Gastroesophageal sphincter (tissue), 4 donors: Measurements from ENCODE around the gene FGF7. TPM values are rescaled to one million over a fixed set of nuclear protein-coding genes. Genes with fewer than 3 reads are reported as not detected.
A peak's percentile ranks its signal among the peaks of the same experiment; 100 is the strongest.
"Not testable (repeated sequence)": the region's sequence is repeated elsewhere in the genome, so short reads cannot be mapped to it uniquely, and the experiment has no call there.

Experiments
- ATAC-seq: fragments of 150-250 bp; one replicate; pipeline ENCODE4 v1.9.1; 2016; ENCODE audit warnings: mild to moderate bottlenecking, moderate library complexity
- H3K27ac ChIP-seq, 4 donors: fragments of 200-600 bp; sonication (generic) in 3 of 4; 1 replicate in 3 of 4; 2 replicates in 1 of 4; pipeline ENCODE4 v1.5.1; 2016 to 2019
- H3K27me3 ChIP-seq: fragments of 200-600 bp; sonication (generic); one replicate; pipeline ENCODE4 v1.5.1; 2019
- H3K36me3 ChIP-seq, 2 donors: fragments of 200-600 bp; sonication (generic); one replicate each; pipeline ENCODE4 v1.5.1; 2019; ENCODE audit warnings: control low read depth in 1 of 2
- H3K4me1 ChIP-seq, 3 donors: fragments of 200-600 bp; sonication (generic); 1 replicate in 2 of 3; 2 replicates in 1 of 3; pipeline ENCODE4 v1.5.1; 2016 to 2019; ENCODE audit warnings: control low read depth in 2 of 3
- H3K4me3 ChIP-seq, 2 donors: fragments of 200-600 bp; sonication (generic); one replicate each; pipeline ENCODE4 v1.5.1; 2019; ENCODE audit warnings: mild to moderate bottlenecking in 1 of 2, moderate library complexity in 1 of 2
- H3K9me3 ChIP-seq, 3 donors: fragments of 200-600 bp; sonication (generic); one replicate each; pipeline ENCODE4 v1.5.1; 2017 to 2019; ENCODE audit warnings: control low read depth in 2 of 3
- CTCF ChIP-seq, 4 experiments: fragments of 200-600 bp in 2 of 4; fragments of 450-650 bp in 2 of 4; sonication (generic) in 1 of 4; IDR thresholded peaks; one replicate each; pipeline ENCODE4 v1.5.1; 2017 to 2019; ENCODE audit warnings: antibody characterized with exemption in 4 of 4, mild to moderate bottlenecking in 2 of 4, moderate library complexity in 2 of 4
- EP300 ChIP-seq: sonication (generic); formaldehyde crosslinking; IDR thresholded peaks from one replicate; pipeline ENCODE4 v1.6.1; 2017; ENCODE audit warnings: antibody characterized with exemption, mild to moderate bottlenecking
- POLR2A ChIP-seq, 2 donors: fragments of 450-650 bp; IDR thresholded peaks; one replicate each; pipeline ENCODE4 v1.6.1; 2017; ENCODE audit warnings: antibody characterized with exemption in 2 of 2, mild to moderate bottlenecking in 2 of 2, moderate library complexity in 1 of 2
- POLR2AphosphoS5 ChIP-seq: sonication (generic); formaldehyde crosslinking; IDR thresholded peaks from one replicate; pipeline ENCODE4 v1.6.1; 2017; ENCODE audit warnings: antibody characterized with exemption
- WGBS, 2 donors: methylation state at CpG; one replicate each; pipeline ENCODE4 v1.1.5; 2018; ENCODE audit warnings: low coverage in 1 of 2; 5-methylcytosine and 5-hydroxymethylcytosine counted together
- total RNA-seq, 4 donors: library from RNA; depleted of rRNA; stranded (reverse); fragments of >200 nt; gene quantifications; one replicate each; pipeline ENCODE4 v1.1.0, GENCODE V29; 2016

Gene FGF7
- total RNA-seq, 4 donors from 2014 or later, result 67.5 to 106 (median 83.1) TPM

- H3K4me3 ChIP-seq, result no peak overlapping the region
- TF ChIP-seq POLR2AphosphoS5 (no peak), EP300 (no peak), CTCF (IDR thresholded peaks at IDR 0.05) (no peak), POLR2A (IDR thresholded peaks at IDR 0.05) (no peak)
- H3K27me3 ChIP-seq, result no peaks in the 10 kb centered on the region
- 58 to 78% methylated on average over 2 of the region's 2 CpGs for WGBS, 2 donors
- ATAC-seq, result no peak
- no peaks in the 10 kb centered on the region for H3K36me3 ChIP-seq
- H3K4me1 ChIP-seq, result peaks cover 0 to 30% (median 2%) of the 10 kb centered on the region in 3 donors
- peak overlapping the region in 1 of 4 donors; percentile 20 for H3K27ac ChIP-seq
- no peaks in the 10 kb centered on the region for H3K9me3 ChIP-seq
Measured at GRCh38 chr15:49472338-49472737, 49.3 kb downstream of the FGF7 start.

GRCh38 chr15:49473031-49473430 is 50.0 kb downstream of the FGF7 start:
- ATAC-seq, result no peak
- TF ChIP-seq EP300 (no peak), POLR2AphosphoS5 (no peak), POLR2A (IDR thresholded peaks at IDR 0.05) (no peak), CTCF (IDR thresholded peaks at IDR 0.05) (no peak)
- Histone ChIP-seq H3K27ac (no peak overlapping the region), H3K9me3 (no peaks in the 10 kb centered on the region), H3K27me3 (no peaks in the 10 kb centered on the region), H3K36me3 (no peaks in the 10 kb centered on the region), H3K4me1 (peaks cover 0 to 23% (median 0%) of the 10 kb centered on the region in 3 donors), H3K4me3 (no peak overlapping the region)
- 76 to 81% methylated on average over 1 of the region's 1 CpG for WGBS, 2 donors

- H3K36me3 ChIP-seq, ATAC-seq, H3K27ac ChIP-seq, H3K27me3 ChIP-seq, H3K4me3 ChIP-seq, H3K9me3 ChIP-seq: not testable (repeated sequence)
- 70 to 100% methylated on average over 3 to 4 of the region's 4 CpGs for WGBS, 2 donors
- peaks cover 0 to 13% (median 0%) of the 10 kb centered on the region in 3 donors for H3K4me1 ChIP-seq
Measured at GRCh38 chr15:49478021-49478420, 55.0 kb downstream of the FGF7 start.

- H3K27ac ChIP-seq, H3K9me3 ChIP-seq, H3K4me3 ChIP-seq, ATAC-seq, H3K36me3 ChIP-seq, H3K27me3 ChIP-seq: not testable (repeated sequence)
- H3K4me1 ChIP-seq, result peaks cover 0 to 13% (median 0%) of the 10 kb centered on the region in 3 donors
Measured at GRCh38 chr15:49478982-49479381, 55.9 kb downstream of the FGF7 start.

- H3K9me3 ChIP-seq, ATAC-seq, H3K4me3 ChIP-seq, H3K27me3 ChIP-seq, H3K36me3 ChIP-seq, H3K27ac ChIP-seq: not testable (repeated sequence)
- 11 to 22% methylated on average over 1 of the region's 1 CpG for WGBS, 2 donors
- H3K4me1 ChIP-seq, result peaks cover 0 to 25% (median 0%) of the 10 kb centered on the region in 3 donors
Measured at GRCh38 chr15:49485401-49485800, 62.4 kb downstream of the FGF7 start.

GRCh38 chr15:49490966-49491365 is 67.9 kb downstream of the FGF7 start:
- Histone ChIP-seq H3K4me3 (no peak overlapping the region), H3K27me3 (no peaks in the 10 kb centered on the region), H3K9me3 (no peaks in the 10 kb centered on the region), H3K36me3 (no peaks in the 10 kb centered on the region), H3K27ac (no peak overlapping the region), H3K4me1 (peaks cover 0 to 7% (median 3%) of the 10 kb centered on the region in 3 donors)
- TF ChIP-seq EP300, result no peak
- TF ChIP-seq CTCF (IDR thresholded peaks at IDR 0.05), result no peak
- TF ChIP-seq POLR2A (IDR thresholded peaks at IDR 0.05), result no peak
- no peak for TF ChIP-seq POLR2AphosphoS5
- ATAC-seq, result peak; percentile 51
- WGBS, 2 donors, result 78 to 100% methylated on average over 1 of the region's 1 CpG

- H3K4me1 ChIP-seq, result peaks cover 0 to 19% (median 6%) of the 10 kb centered on the region in 3 donors
- WGBS, 2 donors, result 96 to 100% methylated on average over 1 to 2 of the region's 2 CpGs
- no peak overlapping the region for H3K27ac ChIP-seq
- no peaks in the 10 kb centered on the region for H3K9me3 ChIP-seq
- no peak for ATAC-seq
- H3K36me3 ChIP-seq, result no peaks in the 10 kb centered on the region
- no peaks in the 10 kb centered on the region for H3K27me3 ChIP-seq
- no peak overlapping the region for H3K4me3 ChIP-seq
- TF ChIP-seq POLR2A (IDR thresholded peaks at IDR 0.05), result no peak
- TF ChIP-seq CTCF (IDR thresholded peaks at IDR 0.05), result no peak
- TF ChIP-seq EP300, result no peak
- TF ChIP-seq POLR2AphosphoS5, result no peak
Measured at GRCh38 chr15:49492151-49492550, 69.1 kb downstream of the FGF7 start.
